HUDEP-2 (cell line): Measurements from ENCODE around the gene MARK3.

Source experiments
- DNase-seq, 76 experiments: peaks; one replicate each; lab custom pipeline; 2025; ENCODE audit not compliant: unreplicated experiment in 76 of 76; lab: John Stamatoyannopoulos, UW

MARK3 gene

DNA sequence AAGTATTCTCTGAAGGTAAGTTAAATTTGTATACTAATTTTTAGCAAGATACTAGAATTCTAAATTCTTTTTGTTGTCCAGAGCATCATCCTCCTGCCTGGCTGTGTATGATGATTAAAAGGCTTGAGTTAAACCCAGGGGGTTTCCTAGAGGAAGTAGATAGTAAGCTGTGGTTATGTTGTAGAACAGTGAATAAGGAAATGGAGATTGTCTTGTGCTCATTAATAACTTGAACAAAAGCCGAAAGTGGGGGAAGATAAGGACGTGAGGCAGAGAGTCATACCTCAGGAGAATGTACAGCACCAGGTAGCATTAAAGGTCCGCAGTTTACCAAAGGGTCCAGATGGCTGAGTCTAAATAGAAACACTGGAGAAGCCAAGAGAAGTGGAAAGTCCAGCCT, 95.4 kb downstream of the MARK3 start:
- no peak for DNase-seq

DNA sequence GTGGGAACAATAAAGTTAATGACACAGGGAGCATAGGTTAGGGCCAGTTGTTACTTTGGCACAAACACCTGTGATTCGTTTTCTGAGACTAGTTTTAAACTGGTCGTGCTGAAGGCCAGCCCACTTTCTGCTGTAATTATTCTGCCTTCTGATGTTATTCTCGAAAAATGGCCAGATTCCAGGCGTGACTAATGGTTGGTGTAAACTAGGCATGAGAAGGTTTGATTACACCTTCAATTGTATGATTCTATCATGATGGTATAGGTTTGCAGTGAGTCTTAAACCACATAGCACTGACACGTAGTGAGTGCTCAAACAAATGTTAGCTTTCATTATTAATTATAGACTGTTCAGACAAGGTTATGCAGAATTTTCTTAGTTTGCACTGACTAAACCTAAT, 98.4 kb downstream of the MARK3 start:
- DNase-seq: no peak

DNA sequence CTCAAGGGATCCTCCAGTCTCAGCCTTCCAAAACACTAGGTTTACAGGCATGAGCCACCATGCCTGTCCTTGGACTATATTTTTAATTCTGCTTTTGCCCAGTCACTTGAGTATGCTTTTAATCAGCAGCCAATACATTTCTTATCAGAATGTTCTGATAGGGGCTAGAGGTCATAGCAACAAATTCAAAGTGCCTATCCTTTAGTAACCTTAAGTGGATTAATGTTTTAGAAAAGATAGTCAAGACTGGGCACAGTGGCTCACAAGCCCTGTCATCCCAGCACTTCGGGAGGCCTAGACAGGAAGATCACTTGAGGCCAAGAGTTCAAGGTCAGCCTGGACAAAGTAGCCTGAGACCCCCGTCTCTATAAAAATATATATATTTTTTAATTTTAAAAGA, 100.3 kb downstream of the MARK3 start:
- DNase-seq: peak in 2 of 76 experiments; percentile 4 to 11

DNA sequence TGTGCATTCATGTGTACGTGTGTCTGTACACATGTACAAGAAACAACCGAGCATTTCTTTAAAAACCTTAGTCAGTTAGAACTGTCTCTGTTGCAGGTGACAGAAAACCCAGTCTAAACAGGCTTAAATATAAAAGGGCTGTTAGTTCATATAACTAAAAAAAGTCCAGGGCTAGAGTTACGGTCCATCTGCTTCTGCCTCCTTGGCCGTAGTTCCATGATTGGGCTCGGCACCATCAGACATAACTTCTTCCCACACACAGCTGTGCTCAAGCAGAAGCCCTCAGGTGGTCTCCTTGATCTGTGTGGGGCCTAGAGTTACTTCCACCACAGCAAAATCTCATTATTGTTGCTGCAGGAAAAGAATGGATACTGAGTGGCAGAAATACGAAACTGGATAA, 102.9 kb downstream of the MARK3 start:
- DNase-seq: no peak

DNA sequence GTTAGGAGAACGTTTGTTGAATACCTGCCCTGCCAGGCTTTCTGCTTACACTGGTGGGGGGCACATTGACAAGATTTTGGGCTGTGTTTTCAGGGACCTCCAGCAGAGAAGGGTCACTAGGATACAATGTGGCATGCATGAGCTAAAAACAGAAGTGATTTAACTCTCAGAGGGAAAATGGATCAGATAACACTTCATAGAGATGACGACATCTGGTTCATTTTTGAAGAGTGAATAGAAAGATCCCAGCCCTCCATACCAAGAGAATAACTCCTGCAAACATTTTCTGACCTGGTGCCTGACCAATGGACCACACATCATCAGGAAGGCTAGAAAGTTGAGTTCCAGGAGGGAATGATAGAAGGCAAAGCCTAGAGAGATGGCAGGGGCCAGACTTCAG, 103.7 kb downstream of the MARK3 start:
- DNase-seq: no peak

DNA sequence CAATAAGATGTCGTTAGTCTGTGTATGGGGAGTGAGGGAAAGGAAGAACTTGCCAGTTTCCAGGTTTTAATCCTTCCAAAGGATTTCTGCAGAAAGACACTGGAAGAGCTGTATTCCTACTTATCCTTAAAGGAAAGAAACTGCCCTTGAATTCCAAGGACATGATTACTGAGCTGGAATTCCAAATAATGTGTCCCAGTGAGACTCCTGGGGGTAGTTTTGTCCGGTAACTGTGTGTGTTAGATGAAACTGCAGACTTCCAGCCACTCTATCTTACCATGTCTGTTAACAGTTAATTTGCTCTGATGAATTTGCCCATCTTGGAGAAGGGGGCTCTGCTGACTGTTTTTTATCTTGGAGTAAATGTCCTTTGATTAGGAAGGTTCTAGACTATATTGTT, 104.4 kb downstream of the MARK3 start:
- no peak for DNase-seq

DNA sequence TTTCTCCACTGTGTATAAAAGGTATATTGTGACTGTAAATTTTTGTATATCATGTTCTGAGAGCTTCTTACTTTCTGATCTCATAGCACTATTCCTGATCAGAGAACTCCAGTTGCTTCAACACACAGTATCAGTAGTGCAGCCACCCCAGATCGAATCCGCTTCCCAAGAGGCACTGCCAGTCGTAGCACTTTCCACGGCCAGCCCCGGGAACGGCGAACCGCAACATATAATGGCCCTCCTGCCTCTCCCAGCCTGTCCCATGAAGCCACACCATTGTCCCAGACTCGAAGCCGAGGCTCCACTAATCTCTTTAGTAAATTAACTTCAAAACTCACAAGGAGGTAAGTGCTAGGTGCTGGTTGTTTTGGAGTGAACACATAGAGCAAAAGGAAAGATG, 106.5 kb downstream of the MARK3 start:
- no peak for DNase-seq

DNA sequence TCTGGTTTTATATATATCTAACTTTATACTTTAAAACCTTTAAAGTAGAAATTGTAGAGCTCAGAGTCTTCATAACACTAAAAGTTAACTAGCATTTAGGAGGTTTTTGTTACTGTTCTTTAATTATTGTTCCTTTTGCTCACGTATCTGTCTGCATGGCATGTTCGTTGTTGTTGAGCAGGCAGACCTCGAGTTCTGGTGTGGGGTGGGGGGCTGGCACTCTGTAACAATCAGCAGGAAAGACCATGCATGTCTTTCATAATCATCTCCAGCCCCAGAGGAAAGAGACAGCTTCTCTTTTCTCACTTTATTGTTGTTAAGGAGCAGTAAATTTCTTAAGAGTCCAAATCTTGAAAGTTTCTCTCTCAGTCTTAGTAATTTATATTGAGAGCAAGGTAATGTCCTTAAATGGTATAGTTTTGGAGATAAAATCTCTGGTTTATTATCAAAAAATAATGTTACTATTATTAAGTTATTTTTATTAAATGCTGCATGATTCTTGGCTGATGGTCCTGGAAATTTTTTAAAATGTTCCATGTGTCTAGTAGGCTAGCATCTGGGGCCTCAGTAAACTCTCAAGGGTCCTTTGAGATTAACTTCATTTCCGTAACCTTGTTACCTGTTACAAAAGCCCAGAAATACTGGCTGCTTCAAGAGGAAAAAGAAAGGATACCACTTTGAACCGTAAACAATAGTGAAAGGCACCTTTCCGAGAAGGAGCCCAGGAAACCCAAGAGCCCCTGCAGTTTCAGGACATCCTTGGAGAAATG, 107.1 kb downstream of the MARK3 start:
- DNase-seq: no peak

DNA sequence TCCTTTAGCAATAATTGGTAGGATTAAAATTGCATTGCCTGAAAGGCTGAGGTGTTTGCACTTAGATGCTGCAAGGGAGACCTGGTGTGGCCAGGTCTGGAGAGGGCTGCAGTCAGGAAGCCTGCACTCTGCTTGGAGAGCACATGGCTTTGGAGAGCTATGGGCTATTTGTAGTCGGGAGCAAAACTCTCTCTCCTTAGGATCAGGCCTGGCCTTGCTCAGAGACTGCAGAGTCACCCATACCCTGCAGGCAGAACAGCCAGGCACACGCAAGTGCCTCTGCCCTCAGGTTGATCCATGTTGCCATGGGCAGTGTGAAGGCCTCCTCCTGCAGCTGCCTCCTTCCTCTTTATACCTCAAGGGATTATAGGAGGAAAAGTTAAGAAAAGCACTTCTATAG, 110.6 kb downstream of the MARK3 start:
- no peak for DNase-seq

DNA sequence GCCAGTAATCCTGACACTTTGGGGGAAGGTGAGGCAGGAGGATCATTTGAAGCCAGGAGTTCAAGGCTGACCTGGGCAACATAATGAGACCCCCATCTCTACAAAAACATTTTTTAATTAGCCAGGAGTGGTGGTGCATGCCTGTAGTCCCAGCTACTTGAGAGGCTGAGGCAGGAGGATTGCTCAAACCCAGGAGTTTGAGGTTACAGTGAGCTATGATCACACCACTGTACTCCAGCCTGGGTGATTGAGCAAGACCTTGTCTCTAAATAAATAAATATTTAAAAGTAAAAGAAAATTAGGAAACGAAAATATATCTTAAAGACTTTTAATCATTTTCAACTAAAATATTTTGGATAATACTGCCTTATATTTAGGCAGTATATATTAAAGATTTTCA, 111.6 kb downstream of the MARK3 start:
- DNase-seq: no peak

DNA sequence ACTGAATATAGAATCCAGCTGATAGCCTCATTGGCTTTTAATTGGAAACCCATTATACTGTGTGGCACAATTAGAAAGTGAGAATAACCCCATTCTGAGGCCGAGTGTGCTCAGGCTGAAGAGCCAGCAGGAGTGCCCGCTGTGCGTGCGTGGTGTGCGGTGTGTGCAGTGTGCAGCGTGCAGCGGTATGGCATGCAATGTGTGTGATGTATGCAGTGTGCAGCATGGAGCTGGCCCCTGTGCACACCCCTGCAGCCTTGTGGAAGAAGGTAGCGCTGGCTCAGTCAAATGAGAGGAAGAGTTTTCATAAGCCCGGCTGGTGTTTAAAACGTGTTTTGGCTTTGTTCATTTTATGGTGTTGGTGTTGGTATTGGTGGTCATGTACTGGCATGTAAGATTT, 114.5 kb downstream of the MARK3 start:
- no peak for DNase-seq

DNA sequence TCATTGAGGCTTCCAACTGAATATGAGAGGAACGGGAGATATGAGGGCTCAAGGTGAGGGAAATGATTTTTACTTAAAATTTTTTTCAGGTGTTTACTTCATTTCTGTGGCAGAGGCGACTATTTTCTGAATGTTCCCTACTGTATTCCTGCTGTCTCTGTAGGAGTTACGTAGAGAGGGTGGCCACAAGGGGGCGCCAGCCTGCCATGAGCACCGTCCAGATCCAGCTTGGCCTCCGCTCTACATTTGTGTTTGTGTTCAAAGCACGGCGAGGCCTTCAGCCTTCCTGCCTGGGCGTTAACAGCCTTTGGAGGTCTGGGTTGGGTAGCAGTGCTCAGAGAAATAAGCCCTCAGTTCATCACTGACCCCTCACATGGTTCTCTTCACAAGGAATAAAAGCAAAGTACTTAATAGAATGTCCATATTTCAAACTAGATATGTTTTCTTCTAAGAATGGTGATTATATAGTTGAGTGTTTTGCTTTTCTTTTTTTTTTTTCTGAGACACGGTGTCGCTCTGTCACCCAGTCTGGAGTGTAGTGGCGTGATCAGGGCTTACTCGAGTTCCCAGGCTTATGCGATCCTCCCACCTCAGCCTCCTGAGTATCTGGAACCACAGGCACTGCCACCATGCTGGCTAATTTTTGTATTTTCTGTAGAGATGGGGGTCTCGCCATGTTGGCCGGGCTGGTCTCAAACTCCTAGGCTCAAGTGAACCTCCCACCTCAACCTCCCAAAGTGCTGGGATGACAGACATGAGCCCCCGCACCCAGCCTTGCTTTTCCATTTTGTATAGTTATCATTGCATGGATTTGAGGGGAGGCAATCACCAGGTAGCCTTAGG, 115.2 kb downstream of the MARK3 start:
- peak in 71 of 76 experiments; percentile 7 to 84 (median 65) for DNase-seq

DNA sequence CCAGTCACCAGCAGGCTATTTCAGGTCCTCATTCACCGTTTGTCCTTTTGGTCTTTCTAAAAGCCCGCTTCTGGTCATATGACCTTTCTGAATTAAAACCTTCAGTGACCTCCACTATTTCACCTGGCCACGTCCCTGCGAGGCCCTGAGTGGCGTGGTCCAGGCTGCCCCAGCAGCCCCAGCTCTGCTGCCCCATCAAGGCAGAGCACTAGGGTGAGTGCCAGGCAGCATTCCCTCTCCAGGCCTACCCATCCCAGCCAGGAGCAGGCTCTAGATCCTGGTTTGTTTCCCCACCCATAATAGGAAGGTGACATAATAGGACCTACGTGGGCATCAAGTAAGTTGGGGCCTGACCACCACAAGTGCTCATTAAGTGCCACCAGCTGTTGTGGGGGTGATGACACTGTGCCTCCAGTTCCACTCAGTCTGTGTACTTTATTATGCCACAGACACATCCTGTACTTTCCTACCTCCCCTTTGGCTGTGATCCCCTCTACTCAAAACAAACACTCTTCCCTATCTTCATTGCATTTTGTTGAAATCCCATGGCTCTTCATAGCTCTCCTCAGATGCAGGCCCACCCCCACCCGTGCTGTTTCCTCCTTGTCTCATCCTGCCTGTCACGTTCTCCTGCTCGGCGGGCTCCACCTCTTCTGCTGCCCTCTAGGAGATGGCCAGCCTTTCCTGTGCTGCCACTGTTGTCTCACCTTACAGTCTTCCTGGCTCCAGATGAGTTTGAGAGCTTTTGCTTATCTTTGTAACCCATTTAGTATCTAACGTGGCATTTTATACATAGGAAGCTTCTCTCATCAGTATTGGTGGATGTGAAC, 116.0 kb downstream of the MARK3 start:
- no peak for DNase-seq

DNA sequence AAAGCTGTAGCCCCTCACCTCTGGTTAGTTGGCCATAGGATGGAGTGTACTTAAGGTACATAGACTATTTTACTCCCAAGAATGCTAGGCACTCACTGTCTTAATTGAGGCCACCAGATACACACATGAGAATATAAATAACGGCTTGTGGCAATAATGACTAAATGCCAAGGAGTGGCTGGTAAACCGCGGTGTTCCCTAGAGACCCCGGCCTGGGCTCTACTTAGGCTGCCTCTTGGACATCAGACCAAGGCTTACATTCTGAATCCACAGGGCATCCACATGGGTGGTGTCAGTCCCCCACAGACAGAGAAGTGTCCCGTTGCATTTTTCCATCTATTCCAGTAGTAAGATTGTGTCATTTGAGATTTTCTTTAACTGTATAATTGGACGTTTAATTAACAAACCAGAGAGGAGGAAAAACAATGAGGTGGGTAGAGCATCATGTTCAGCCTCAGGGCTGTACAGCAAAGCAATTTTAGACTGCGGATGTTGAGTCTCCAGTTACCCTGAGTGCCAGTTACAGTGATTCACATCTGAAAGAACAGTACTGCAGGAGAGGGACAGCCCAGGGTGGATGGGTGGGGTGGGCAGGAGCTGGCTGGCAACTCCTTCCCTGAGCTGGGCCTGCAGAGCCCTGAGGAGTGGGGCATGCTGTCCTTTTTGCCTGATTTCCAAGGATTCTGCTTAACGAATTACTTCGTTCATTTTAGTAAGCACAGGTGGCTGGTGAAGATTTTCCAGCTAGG, 116.9 kb downstream of the MARK3 start:
- no peak for DNase-seq

DNA sequence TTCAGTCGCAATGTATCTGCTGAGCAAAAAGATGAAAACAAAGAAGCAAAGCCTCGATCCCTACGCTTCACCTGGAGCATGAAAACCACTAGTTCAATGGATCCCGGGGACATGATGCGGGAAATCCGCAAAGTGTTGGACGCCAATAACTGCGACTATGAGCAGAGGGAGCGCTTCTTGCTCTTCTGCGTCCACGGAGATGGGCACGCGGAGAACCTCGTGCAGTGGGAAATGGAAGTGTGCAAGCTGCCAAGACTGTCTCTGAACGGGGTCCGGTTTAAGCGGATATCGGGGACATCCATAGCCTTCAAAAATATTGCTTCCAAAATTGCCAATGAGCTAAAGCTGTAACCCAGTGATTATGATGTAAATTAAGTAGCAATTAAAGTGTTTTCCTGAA, 117.7 kb downstream of the MARK3 start:
- no peak for DNase-seq

DNA sequence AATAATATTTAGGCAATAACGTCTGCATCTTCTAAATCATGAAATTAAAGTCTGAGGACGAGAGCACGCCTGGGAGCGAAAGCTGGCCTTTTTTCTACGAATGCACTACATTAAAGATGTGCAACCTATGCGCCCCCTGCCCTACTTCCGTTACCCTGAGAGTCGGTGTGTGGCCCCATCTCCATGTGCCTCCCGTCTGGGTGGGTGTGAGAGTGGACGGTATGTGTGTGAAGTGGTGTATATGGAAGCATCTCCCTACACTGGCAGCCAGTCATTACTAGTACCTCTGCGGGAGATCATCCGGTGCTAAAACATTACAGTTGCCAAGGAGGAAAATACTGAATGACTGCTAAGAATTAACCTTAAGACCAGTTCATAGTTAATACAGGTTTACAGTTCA, 118.1 kb downstream of the MARK3 start:
- DNase-seq: no peak

DNA sequence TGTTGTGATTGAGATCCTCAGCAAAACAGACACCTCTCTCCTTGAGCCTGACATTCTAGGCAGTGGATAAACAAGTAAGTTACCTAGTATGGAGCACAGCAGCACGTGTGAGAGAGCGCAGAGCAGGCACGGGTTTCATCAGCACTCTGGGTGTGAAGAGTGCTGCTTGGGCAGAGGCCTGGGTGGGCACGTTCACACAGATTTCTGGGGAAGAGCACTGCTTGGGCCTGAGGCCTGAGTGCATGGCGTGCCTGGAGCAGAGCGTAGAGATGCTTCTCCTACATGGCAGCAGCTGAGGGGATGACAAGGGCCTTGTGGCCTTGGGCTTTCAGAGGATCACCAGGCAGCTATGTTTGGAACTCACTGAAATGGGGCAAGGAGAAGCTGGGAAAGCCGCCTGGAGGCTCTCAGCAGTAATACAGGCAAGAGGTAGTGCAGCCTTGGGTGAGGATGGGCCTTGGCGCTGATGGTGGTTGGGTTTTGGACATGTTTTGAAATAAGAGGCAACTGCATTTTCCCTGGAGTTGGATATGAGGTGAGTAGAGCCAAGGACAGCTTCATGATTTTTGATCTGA, 119.9 kb downstream of the MARK3 start:
- DNase-seq: no peak

DNA sequence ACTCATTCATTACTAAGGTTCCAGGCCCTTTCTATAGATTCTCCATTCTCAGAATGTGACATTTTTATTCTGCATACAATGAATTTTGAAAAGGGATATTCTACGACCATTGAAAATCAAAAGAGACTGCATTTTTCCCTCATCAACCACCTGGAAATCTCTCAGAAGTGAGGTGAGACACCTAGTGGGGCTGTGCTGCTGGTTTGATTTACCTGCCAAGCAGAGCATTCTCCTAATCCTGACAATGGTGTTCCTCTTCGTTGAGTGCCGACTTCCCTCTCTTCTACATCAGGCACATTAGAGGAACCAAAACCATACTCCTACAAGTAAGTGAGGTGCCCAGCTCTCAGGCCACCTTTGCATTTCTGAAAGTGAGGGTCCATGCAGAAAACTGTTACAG, 122.5 kb downstream of the MARK3 start:
- DNase-seq: no peak

DNA sequence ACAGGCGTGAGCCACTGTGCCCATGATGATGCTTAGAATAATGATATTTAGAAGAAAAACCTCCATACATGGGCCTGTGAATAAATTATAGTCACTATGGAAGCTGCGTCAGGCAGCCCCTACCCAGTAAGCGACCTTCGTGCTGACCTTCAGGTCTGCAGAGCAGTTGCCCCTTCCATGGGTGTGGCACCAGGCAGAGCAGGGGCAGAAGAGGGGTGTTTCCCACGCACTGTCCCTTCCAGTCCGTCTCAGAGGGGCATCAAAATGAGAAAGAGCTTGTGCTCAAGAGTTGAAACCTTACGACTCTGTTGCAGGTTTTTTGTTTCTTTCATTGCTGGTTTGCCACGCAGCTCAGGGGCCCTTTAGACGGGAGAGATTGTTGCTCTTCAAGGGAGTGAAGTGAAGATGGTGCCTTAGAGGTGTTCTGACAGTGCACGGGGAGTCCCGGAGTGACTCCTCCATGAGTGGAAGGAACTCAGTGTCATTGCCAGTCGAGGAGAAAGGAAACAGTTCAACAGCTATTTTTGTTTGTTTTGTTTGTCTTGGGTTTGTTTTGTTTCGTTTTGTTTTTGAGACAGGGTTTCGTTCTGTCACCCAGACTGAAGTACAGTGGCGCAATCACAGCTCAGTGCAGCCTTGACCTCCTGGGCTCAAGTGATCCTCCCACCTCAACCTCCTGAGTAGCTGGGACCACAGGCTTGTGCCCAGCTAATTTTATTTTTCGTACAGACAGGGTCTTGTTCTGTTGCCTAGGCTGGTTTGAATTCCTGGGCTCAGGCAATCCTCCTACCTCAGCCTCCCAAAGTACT, 123.5 kb downstream of the MARK3 start:
- no peak for DNase-seq
